Transverse colon (tissue), 3 donors: ENCODE data around the gene MED9.

Source experiments
- EP300 ChIP-seq: sonication (generic); formaldehyde crosslinking; IDR thresholded peaks from one replicate; pipeline ENCODE4 v1.6.1; 2017; ENCODE audit warnings: antibody characterized with exemption, low read depth
- POLR2A ChIP-seq: fragments of 450-650 bp; IDR thresholded peaks from one replicate; pipeline ENCODE4 v1.6.1; 2016; ENCODE audit warnings: antibody characterized with exemption, mild to moderate bottlenecking, moderate library complexity
- TF ChIP-seq, protein P1 (sequence below), 5 experiments: fragments of 200-600 bp in 3 of 5; fragments of 450-650 bp in 2 of 5; sonication (generic) in 3 of 5; IDR thresholded peaks; 1 replicate in 2 of 5; 2 replicates in 3 of 5; pipeline ENCODE4 v1.5.1; 2016 to 2017; ENCODE audit warnings: antibody characterized with exemption in 5 of 5, inconsistent platforms in 3 of 5, mild to moderate bottlenecking in 2 of 5, moderate library complexity in 1 of 5

DNA sequence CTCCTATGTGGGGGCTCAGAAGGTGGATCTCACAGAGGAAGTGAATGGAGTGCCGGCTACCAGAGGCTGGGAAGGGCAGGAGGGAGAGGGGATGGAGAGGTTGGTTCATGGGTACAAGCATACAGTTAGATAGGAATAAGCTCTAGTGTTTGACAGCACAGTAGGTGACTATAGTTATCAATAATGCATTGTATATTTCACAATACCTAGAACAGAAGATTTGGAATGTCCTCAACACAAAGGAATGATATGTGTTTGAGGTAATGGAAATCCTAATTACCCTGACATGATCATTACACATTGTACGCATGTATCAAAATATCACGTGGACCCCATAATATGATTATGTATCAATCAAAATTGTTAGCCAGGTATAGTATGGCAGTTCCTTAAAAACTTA lies 38.9 kb upstream of the MED9 start:
- TF ChIP-seq, protein P1, sequence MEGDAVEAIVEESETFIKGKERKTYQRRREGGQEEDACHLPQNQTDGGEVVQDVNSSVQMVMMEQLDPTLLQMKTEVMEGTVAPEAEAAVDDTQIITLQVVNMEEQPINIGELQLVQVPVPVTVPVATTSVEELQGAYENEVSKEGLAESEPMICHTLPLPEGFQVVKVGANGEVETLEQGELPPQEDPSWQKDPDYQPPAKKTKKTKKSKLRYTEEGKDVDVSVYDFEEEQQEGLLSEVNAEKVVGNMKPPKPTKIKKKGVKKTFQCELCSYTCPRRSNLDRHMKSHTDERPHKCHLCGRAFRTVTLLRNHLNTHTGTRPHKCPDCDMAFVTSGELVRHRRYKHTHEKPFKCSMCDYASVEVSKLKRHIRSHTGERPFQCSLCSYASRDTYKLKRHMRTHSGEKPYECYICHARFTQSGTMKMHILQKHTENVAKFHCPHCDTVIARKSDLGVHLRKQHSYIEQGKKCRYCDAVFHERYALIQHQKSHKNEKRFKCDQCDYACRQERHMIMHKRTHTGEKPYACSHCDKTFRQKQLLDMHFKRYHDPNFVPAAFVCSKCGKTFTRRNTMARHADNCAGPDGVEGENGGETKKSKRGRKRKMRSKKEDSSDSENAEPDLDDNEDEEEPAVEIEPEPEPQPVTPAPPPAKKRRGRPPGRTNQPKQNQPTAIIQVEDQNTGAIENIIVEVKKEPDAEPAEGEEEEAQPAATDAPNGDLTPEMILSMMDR (IDR thresholded peaks at IDR 0.05): no peak
- TF ChIP-seq POLR2A (no peak), EP300 (no peak)
